MM.1S (cell line): ENCODE data around the gene HABP2.

Source experiments
- DNase-seq: peaks from one replicate; pipeline ENCODE4 v3.0.0-alpha.2; 2015
- H2AFZ ChIP-seq: fragments of 300-600 bp; sonication (generic); 2 replicates; pipeline ENCODE4 v1.6.0; 2016; ENCODE audit warnings: antibody characterized with exemption, low read length
- H3F3A ChIP-seq: fragments of 300-600 bp; sonication (generic); 2 replicates; pipeline ENCODE4 v1.6.1; 2016; ENCODE audit warnings: mild to moderate bottlenecking, antibody characterized with exemption, low read length, moderate library complexity, mixed read lengths; ENCODE audit not compliant: insufficient read depth
- H3K27ac ChIP-seq: fragments of 300-600 bp; sonication (generic); 2 replicates; pipeline ENCODE4 v1.5.1; 2016; ENCODE audit warnings: mild to moderate bottlenecking, low read length
- H3K27me3 ChIP-seq: fragments of 300-600 bp; sonication (generic); replicated peaks from 2 replicates; pipeline ENCODE4 v1.6.0; 2016; ENCODE audit warnings: low read length; ENCODE audit not compliant: insufficient read depth
- H3K36me3 ChIP-seq: fragments of 300-600 bp; sonication (generic); replicated peaks from 2 replicates; pipeline ENCODE4 v1.6.1; 2016; ENCODE audit warnings: mild to moderate bottlenecking, low read length, mixed read lengths; ENCODE audit not compliant: insufficient read depth
- H3K4me1 ChIP-seq: fragments of 300-600 bp; sonication (generic); 2 replicates; pipeline ENCODE4 v1.6.1; 2016; ENCODE audit warnings: low read length, mixed read lengths
- H3K4me2 ChIP-seq: fragments of 300-600 bp; sonication (generic); 2 replicates; pipeline ENCODE4 v1.6.0; 2016; ENCODE audit warnings: low read depth, low read length
- H3K4me3 ChIP-seq: fragments of 300-600 bp; sonication (generic); 2 replicates; pipeline ENCODE4 v1.5.1; 2016; ENCODE audit warnings: low read length, mixed read lengths
- H3K79me2 ChIP-seq: fragments of 300-600 bp; sonication (generic); 2 replicates; pipeline ENCODE4 v1.6.1; 2016; ENCODE audit warnings: mixed run types, low read length, mixed read lengths
- H3K9ac ChIP-seq: fragments of 300-600 bp; sonication (generic); 2 replicates; pipeline ENCODE4 v1.6.1; 2016; ENCODE audit warnings: low read length, mixed read lengths
- H3K9me2 ChIP-seq: fragments of 300-600 bp; sonication (generic); replicated peaks from 2 replicates; pipeline ENCODE4 v1.6.1; 2016; ENCODE audit warnings: mild to moderate bottlenecking, low read length, mixed read lengths; ENCODE audit not compliant: insufficient read depth
- H3K9me3 ChIP-seq: fragments of 300-600 bp; sonication (generic); replicated peaks from 2 replicates; pipeline ENCODE4 v1.6.1; 2016; ENCODE audit warnings: mild to moderate bottlenecking, low read length, mixed read lengths; ENCODE audit not compliant: insufficient read depth
- H4K20me1 ChIP-seq: fragments of 300-600 bp; sonication (generic); 2 replicates; pipeline ENCODE4 v1.6.1; 2016; ENCODE audit warnings: mild to moderate bottlenecking, low read length, moderate library complexity, mixed read lengths; ENCODE audit not compliant: insufficient read depth
- EZH2 ChIP-seq: fragments of 300-600 bp; sonication (generic); optimal IDR thresholded peaks from 2 replicates; pipeline ENCODE3; 2017; ENCODE audit warnings: low read depth, mild to moderate bottlenecking, antibody characterized with exemption, low read length, mixed read lengths
- EZH2phosphoT487 ChIP-seq: fragments of 300-600 bp; sonication (generic); IDR thresholded peaks from 2 replicates; pipeline ENCODE4 v1.6.1; 2018; ENCODE audit warnings: antibody characterized with exemption, low read length
- TF ChIP-seq, protein P1 (sequence below): fragments of 300-600 bp; sonication (generic); IDR thresholded peaks from 2 replicates; pipeline ENCODE4 v1.5.1; 2016; ENCODE audit warnings: antibody characterized with exemption, low read length, mixed read lengths

Gene HABP2

DNA sequence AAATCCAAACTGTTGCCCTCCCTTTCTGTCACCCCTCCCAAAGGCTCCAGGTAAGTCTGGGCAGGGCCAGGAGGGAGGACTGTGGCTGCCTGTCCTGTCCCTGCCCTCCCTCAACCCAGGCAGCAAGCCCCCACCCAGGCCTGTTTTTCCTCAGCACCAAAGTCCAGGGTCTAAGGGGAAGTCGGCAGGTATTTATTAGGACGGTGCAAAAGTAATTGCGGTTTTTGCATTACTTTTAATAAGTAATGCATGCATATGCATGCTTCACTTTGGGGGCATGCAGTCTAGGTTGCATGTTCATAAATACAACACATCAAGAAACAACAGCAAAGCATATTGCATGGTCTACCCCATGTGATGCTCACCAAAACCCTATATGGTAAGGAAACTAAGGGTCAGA is 15.2 kb upstream of the HABP2 start:
- H3K4me1 ChIP-seq, result no peaks in the 10 kb centered on the region
- H3K4me2 ChIP-seq, result no peak overlapping the region
- no peak overlapping the region for H3K9ac ChIP-seq
- H3K9me3 ChIP-seq, result no peaks in the 10 kb centered on the region
- H3K27me3 ChIP-seq, result no peaks in the 10 kb centered on the region
- H4K20me1 ChIP-seq, result no peaks in the 10 kb centered on the region
- no peak overlapping the region for H3K27ac ChIP-seq
- TF ChIP-seq EZH2 (no peak), EZH2phosphoT487 (no peak)
- TF ChIP-seq, protein P1, sequence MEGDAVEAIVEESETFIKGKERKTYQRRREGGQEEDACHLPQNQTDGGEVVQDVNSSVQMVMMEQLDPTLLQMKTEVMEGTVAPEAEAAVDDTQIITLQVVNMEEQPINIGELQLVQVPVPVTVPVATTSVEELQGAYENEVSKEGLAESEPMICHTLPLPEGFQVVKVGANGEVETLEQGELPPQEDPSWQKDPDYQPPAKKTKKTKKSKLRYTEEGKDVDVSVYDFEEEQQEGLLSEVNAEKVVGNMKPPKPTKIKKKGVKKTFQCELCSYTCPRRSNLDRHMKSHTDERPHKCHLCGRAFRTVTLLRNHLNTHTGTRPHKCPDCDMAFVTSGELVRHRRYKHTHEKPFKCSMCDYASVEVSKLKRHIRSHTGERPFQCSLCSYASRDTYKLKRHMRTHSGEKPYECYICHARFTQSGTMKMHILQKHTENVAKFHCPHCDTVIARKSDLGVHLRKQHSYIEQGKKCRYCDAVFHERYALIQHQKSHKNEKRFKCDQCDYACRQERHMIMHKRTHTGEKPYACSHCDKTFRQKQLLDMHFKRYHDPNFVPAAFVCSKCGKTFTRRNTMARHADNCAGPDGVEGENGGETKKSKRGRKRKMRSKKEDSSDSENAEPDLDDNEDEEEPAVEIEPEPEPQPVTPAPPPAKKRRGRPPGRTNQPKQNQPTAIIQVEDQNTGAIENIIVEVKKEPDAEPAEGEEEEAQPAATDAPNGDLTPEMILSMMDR, result no peak
- no peaks in the 10 kb centered on the region for H3K9me2 ChIP-seq
- H3K36me3 ChIP-seq, result no peaks in the 10 kb centered on the region
- H3K79me2 ChIP-seq, result no peaks in the 10 kb centered on the region
- no peak for DNase-seq
- H3K4me3 ChIP-seq, result no peak overlapping the region
- no peak overlapping the region for H2AFZ ChIP-seq
- H3F3A ChIP-seq, result no peaks in the 10 kb centered on the region

DNA sequence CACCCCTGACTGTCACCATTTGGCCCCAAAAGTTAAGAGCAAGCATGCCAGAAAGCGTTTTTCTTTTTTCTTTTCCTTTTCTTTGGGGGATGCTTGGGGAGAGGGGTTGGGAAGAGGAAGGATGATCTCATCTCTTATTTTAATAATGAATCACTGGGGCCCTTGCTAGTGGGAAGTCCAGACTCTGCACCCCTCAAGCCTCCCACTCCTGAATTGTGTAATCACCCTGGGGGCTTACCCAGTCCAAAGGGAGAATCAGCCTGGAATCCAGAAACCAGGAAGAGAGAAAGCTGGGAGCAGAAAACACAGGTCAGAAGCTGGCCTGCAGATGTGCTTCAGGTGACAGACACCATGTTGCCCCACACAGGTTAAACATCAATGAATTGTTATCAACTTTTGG is 14.7 kb upstream of the HABP2 start:
- Histone ChIP-seq H3K79me2 (no peaks in the 10 kb centered on the region), H3F3A (no peaks in the 10 kb centered on the region), H3K9me2 (no peaks in the 10 kb centered on the region), H4K20me1 (no peaks in the 10 kb centered on the region), H3K27ac (no peak overlapping the region), H3K4me3 (no peak overlapping the region), H3K27me3 (no peaks in the 10 kb centered on the region), H3K9ac (no peak overlapping the region), H3K4me1 (no peaks in the 10 kb centered on the region), H3K4me2 (no peak overlapping the region), H3K36me3 (no peaks in the 10 kb centered on the region), H2AFZ (no peak overlapping the region), H3K9me3 (no peaks in the 10 kb centered on the region)
- TF ChIP-seq, protein P1, result no peak
- TF ChIP-seq EZH2phosphoT487 (no peak), EZH2 (no peak)
- DNase-seq, result no peak

DNA sequence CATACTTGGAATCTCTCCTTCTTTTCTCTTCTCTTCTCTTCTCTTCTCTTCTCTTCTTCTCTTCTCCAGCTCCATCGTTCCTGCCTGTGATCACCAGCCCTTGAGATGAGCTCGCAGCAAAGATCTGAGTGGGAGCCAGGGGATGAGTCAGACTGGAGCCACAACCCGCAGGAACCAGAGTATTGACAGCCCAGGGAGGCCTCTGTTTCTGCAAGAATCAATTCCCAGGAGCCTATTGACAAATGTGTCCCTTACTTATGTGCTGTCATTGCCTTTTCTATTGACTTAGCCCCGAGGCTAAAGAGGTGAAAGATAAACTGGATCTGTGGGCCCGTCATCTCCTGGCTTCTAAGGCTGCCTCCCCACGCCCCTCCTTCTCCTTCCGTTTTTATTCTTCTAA is 13.1 kb upstream of the HABP2 start:
- Histone ChIP-seq H3K27ac (no peak overlapping the region), H3K4me1 (no peaks in the 10 kb centered on the region), H3K4me3 (no peak overlapping the region), H4K20me1 (no peaks in the 10 kb centered on the region), H3K4me2 (no peak overlapping the region), H3K36me3 (no peaks in the 10 kb centered on the region), H3K9me3 (no peaks in the 10 kb centered on the region), H3F3A (no peaks in the 10 kb centered on the region), H3K79me2 (no peaks in the 10 kb centered on the region), H3K27me3 (no peaks in the 10 kb centered on the region), H3K9ac (no peak overlapping the region), H2AFZ (no peak overlapping the region), H3K9me2 (no peaks in the 10 kb centered on the region)
- TF ChIP-seq, protein P1, result no peak
- TF ChIP-seq EZH2, result no peak
- no peak for TF ChIP-seq EZH2phosphoT487
- DNase-seq, result no peak
